Transverse colon (tissue), 4 donors: ENCODE data around the gene CYBB. TPM values are rescaled to one million over a fixed set of nuclear protein-coding genes. Genes with fewer than 3 reads are reported as not detected.

Experiments used
- DNase-seq: peaks from one replicate; pipeline ENCODE4 v3.0.0-alpha.2; 2019
- H3K27ac ChIP-seq, 4 donors: fragments of 200-600 bp; sonication (generic); 2 replicates each; pipeline ENCODE4 v1.5.1; 2016 to 2018; ENCODE audit warnings: inconsistent platforms in 4 of 4
- H3K27me3 ChIP-seq: fragments of 200-600 bp; sonication (generic); 2 replicates; pipeline ENCODE4 v1.5.1; 2017; ENCODE audit warnings: inconsistent platforms
- H3K36me3 ChIP-seq, 4 donors: fragments of 200-600 bp; sonication (generic); 2 replicates each; pipeline ENCODE4 v1.5.1; 2017 to 2019; ENCODE audit warnings: inconsistent platforms in 4 of 4
- H3K4me1 ChIP-seq, 4 donors: fragments of 200-600 bp; sonication (generic); 2 replicates each; pipeline ENCODE4 v1.5.1; 2017 to 2020; ENCODE audit warnings: inconsistent platforms in 4 of 4
- H3K4me3 ChIP-seq, 4 donors: fragments of 200-600 bp; sonication (generic); 1 replicate in 1 of 4; 2 replicates in 3 of 4; pipeline versions ENCODE4 v1.5.1 to v1.6.1; 2017 to 2019; ENCODE audit warnings: inconsistent platforms in 4 of 4
- H3K9me3 ChIP-seq, 2 donors: fragments of 200-600 bp; sonication (generic); 2 replicates each; pipeline ENCODE4 v1.5.1; 2017 to 2019; ENCODE audit warnings: inconsistent platforms in 2 of 2
- CTCF ChIP-seq, 5 experiments: fragments of 200-600 bp in 3 of 5; fragments of 450-650 bp in 2 of 5; sonication (generic) in 3 of 5; IDR thresholded peaks; 1 replicate in 2 of 5; 2 replicates in 3 of 5; pipeline ENCODE4 v1.5.1; 2016 to 2017; ENCODE audit warnings: antibody characterized with exemption in 5 of 5, inconsistent platforms in 3 of 5, mild to moderate bottlenecking in 2 of 5, moderate library complexity in 1 of 5
- EP300 ChIP-seq: sonication (generic); formaldehyde crosslinking; IDR thresholded peaks from one replicate; pipeline ENCODE4 v1.6.1; 2017; ENCODE audit warnings: antibody characterized with exemption, low read depth
- POLR2A ChIP-seq: fragments of 450-650 bp; IDR thresholded peaks from one replicate; pipeline ENCODE4 v1.6.1; 2016; ENCODE audit warnings: antibody characterized with exemption, mild to moderate bottlenecking, moderate library complexity
- POLR2AphosphoS5 ChIP-seq, 3 donors: sonication (generic); formaldehyde crosslinking; IDR thresholded peaks; one replicate each; pipeline ENCODE4 v1.6.1; 2016; ENCODE audit warnings: antibody characterized with exemption in 3 of 3
- WGBS, 2 donors: methylation state at CpG; one replicate each; pipeline ENCODE4 v1.1.5; 2018; ENCODE audit warnings: low coverage in 1 of 2; 5-methylcytosine and 5-hydroxymethylcytosine counted together
- in situ Hi-C, 4 donors: fragments of 200-750 bp; cut with MboI; loops; one replicate each; pipeline versions ENCODE4 v1.15.0 to v1.15.1; 2017; ENCODE audit warnings: low sequenced_read_pairs in 3 of 4, low pct_ligation_motif_present in 1 of 4, low pct_unique_long_range_greater_than_20kb in 1 of 4
- intact Hi-C: fragments of 100-400 bp; cut with DNase I; formaldehyde crosslinking; loops from one replicate; pipeline ENCODE4 v1.15.1; 2023; ENCODE audit warnings: low total_unique reads
- total RNA-seq, 4 donors: library from RNA; depleted of rRNA; stranded (reverse); fragments of >200 nt; gene quantifications; one replicate each; pipeline ENCODE4 v1.1.0, GENCODE V29; 2016

The CYBB gene
- total RNA-seq, 4 donors from 2014 or later: 3.8 to 21.7 (median 14.9) TPM

- intact Hi-C loops (no loop called here), in situ Hi-C loops (no loop called here)
- H3K4me1 ChIP-seq: no peaks in the 10 kb centered on the region
- H3K27ac ChIP-seq: no peak overlapping the region
- TF ChIP-seq POLR2AphosphoS5 (IDR thresholded peaks at IDR 0.05) (no peak), POLR2A (no peak), CTCF (IDR thresholded peaks at IDR 0.05) (no peak), EP300 (no peak)
- no peak overlapping the region for H3K4me3 ChIP-seq
- no peaks in the 10 kb centered on the region for H3K9me3 ChIP-seq
- H3K27me3 ChIP-seq: no peaks in the 10 kb centered on the region
- no peak for DNase-seq
- no peaks in the 10 kb centered on the region for H3K36me3 ChIP-seq
- 60 to 69% methylated on average over 1 to 6 of the region's 6 CpGs for WGBS, 2 donors
Observed at GRCh38 chrX:37860721-37861120, 80.9 kb downstream of the CYBB start.

GRCh38 chrX:37862851-37863250 is 83.0 kb downstream of the CYBB start:
- H3K27ac ChIP-seq: no peak overlapping the region
- H3K36me3 ChIP-seq: no peaks in the 10 kb centered on the region
- intact Hi-C loops: no loop called here

More at GRCh38 chrX:37862851-37863250, 83.0 kb downstream of the CYBB start:
- TF ChIP-seq POLR2A (no peak), EP300 (no peak), POLR2AphosphoS5 (IDR thresholded peaks at IDR 0.05) (no peak), CTCF (IDR thresholded peaks at IDR 0.05) (no peak)
- in situ Hi-C loops: no loop called here
- no peaks in the 10 kb centered on the region for H3K4me1 ChIP-seq
- H3K27me3 ChIP-seq: no peaks in the 10 kb centered on the region
- DNase-seq: no peak
- H3K4me3 ChIP-seq: no peak overlapping the region
- H3K9me3 ChIP-seq: no peaks in the 10 kb centered on the region

Other genes starting within 250 kb of the CYBB start
- 1 to 10 TPM in 3 of 4 donors, under 1 TPM in 1; 0.80 to 6.6 (median 4.7) TPM for gene LANCL3, start 208.4 kb upstream of the CYBB start, total RNA-seq
- 10 to 100 TPM; 36.3 to 54.3 (median 39.9) TPM for gene XK, start 94.3 kb upstream of the CYBB start, total RNA-seq
- gene DYNLT3, start 67.5 kb downstream of the CYBB start, total RNA-seq: 10 to 100 TPM in 3 of 4 donors, 1 to 10 TPM in 1; 9.7 to 61.3 (median 25.9) TPM
- gene SYTL5, start 226.5 kb downstream of the CYBB start, total RNA-seq: 1 to 10 TPM in 3 of 4 donors, under 1 TPM in 1; 0.60 to 8.1 (median 5.5) TPM